ENCODE data around the gene BIRC3. TPM values are rescaled to one million over a fixed set of nuclear protein-coding genes. Genes with fewer than 3 reads are reported as not detected.
"Not testable (repeated sequence)": the region's sequence is repeated elsewhere in the genome, so short reads cannot be mapped to it uniquely, and the experiment has no call there.

Gene BIRC3
- total and polyA plus RNA-seq, 3 donors from 2014 or later, result 6.2 to 10.9 (median 6.4) TPM

GRCh38 chr11:102361086-102362031, 44.1 kb downstream of the BIRC3 start:
- intact Hi-C loops (cut with DNase I; ENCODE audit: low total_unique reads), result no loop called here
- Histone ChIP-seq H3K4me3 (no peak overlapping the region), H3K9me3 (no peaks in the 10 kb centered on the region), H3K36me3 (ENCODE audit: low read depth, missing control alignments) (no peaks in the 10 kb centered on the region), H3K4me1 (no peaks in the 10 kb centered on the region), H3K27ac (no peak overlapping the region), H3K27me3 (no peaks in the 10 kb centered on the region)
- 97 to 99% methylated on average over 5 of the region's 5 CpGs for WGBS, 2 donors
- no peak for TF ChIP-seq POLR2A (IDR thresholded peaks at IDR 0.05)
- no peak for TF ChIP-seq CTCF (IDR thresholded peaks at IDR 0.05)
- DNase-seq, result no peak

- 61 to 89% methylated on average over 1 of the region's 1 CpG for WGBS, 2 donors
- H3K4me3 ChIP-seq, result no peak overlapping the region
- no peak for DNase-seq
- H3K36me3 ChIP-seq (ENCODE audit: low read depth, missing control alignments), result no peaks in the 10 kb centered on the region
- no peaks in the 10 kb centered on the region for H3K4me1 ChIP-seq
- intact Hi-C loops (cut with DNase I; ENCODE audit: low total_unique reads), result no loop called here
- no peak for TF ChIP-seq POLR2A (IDR thresholded peaks at IDR 0.05)
- no peak overlapping the region for H3K27ac ChIP-seq
- no peaks in the 10 kb centered on the region for H3K27me3 ChIP-seq
- H3K9me3 ChIP-seq, result no peaks in the 10 kb centered on the region
These were observed 47.7 kb downstream of the BIRC3 start for GRCh38 chr11:102364991-102365390.

- Histone ChIP-seq H3K27me3 (no peaks in the 10 kb centered on the region), H3K9me3 (no peaks in the 10 kb centered on the region), H3K4me1 (no peaks in the 10 kb centered on the region), H3K36me3 (ENCODE audit: low read depth, missing control alignments) (no peaks in the 10 kb centered on the region), H3K4me3 (no peak overlapping the region), H3K27ac (no peak overlapping the region)
- intact Hi-C loops (cut with DNase I; ENCODE audit: low total_unique reads), result no loop called here
- WGBS, 2 donors, result 28 to 38% methylated on average over 6 of the region's 6 CpGs
- TF ChIP-seq POLR2A (IDR thresholded peaks at IDR 0.05), result no peak
- no peak for TF ChIP-seq CTCF (IDR thresholded peaks at IDR 0.05)
- DNase-seq, result no peak
These were observed 50.1 kb downstream of the BIRC3 start for GRCh38 chr11:102367364-102367763.

- H3K4me1 ChIP-seq, result no peaks in the 10 kb centered on the region
- no peaks in the 10 kb centered on the region for H3K36me3 ChIP-seq (ENCODE audit: low read depth, missing control alignments)
- H3K27me3 ChIP-seq, result no peaks in the 10 kb centered on the region
- WGBS, 2 donors, result 89 to 93% methylated on average over 3 of the region's 3 CpGs
- H3K4me3 ChIP-seq, result no peak overlapping the region
- intact Hi-C loops (cut with DNase I; ENCODE audit: low total_unique reads), result no loop called here
- TF ChIP-seq CTCF (IDR thresholded peaks at IDR 0.05), result no peak
- no peak for TF ChIP-seq POLR2A (IDR thresholded peaks at IDR 0.05)
- H3K9me3 ChIP-seq, result no peaks in the 10 kb centered on the region
- H3K27ac ChIP-seq, result no peak overlapping the region
- no peak for DNase-seq
These were observed 51.2 kb downstream of the BIRC3 start for GRCh38 chr11:102368472-102368871.

- H3K9me3 ChIP-seq; H3K4me1 ChIP-seq; H3K4me3 ChIP-seq; H3K36me3 ChIP-seq (ENCODE audit: low read depth, missing control alignments); intact Hi-C loops (cut with DNase I; ENCODE audit: low total_unique reads); H3K27me3 ChIP-seq; DNase-seq; H3K27ac ChIP-seq: not testable (repeated sequence)
- 85 to 98% methylated on average over 5 to 31 of the region's 31 CpGs for WGBS, 2 donors
These were observed 57.5 kb downstream of the BIRC3 start for GRCh38 chr11:102374633-102375424.

Data from testis (tissue), 3 donors.